ENCODE measurements around the gene WDR27.

- TF ChIP-seq EZH2 (IDR thresholded peaks at IDR 0.05; ENCODE audit: borderline replicate concordance) = no peak
- TF ChIP-seq CTCF (IDR thresholded peaks at IDR 0.05; ENCODE audit: poor library complexity) = no peak
Observed at GRCh38 chr6:169568314-169569087, 133.3 kb downstream of the WDR27 start.
